CD4-positive, alpha-beta T cell treated with Interleukin-2 at 100 ng/mL for 4 hours (primary cell): ENCODE results near the gene PSMC3IP.

Source experiments
- DNase-seq: peaks from one replicate; pipeline ENCODE4 v3.0.0-alpha.2; 2020; ENCODE audit warnings: low spot score

PSMC3IP gene

DNA sequence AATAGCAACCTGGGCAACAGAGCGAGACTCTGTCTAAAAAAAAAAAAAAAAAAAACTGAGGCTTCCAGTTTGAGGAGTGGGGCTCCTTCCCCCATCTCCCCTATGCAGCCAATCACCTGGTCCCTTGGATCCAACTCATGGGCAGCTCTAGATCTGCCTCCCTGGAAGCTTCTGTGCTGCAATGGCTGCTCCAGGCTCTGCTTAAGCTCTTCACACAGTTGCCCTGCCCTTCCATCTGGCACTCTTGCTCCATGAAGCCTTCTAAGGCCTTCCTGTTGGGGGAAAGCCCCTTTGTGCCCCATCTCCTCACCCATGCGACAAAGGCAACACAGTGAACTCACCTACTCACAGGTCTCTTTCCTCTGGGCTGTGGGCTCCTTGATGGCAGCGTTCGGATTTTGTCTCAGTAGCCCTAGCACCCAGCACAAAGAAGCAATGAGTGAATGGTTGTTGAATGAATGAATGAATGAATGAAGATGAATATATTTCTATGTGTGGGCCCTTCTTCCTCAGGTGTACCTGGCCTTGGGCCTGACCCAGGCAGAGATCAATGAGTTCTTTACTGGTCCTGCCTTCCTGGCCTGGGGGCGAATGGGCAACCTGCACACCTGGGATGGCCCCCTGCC is 39.6 kb downstream of the PSMC3IP start:
- DNase-seq: no peak

DNA sequence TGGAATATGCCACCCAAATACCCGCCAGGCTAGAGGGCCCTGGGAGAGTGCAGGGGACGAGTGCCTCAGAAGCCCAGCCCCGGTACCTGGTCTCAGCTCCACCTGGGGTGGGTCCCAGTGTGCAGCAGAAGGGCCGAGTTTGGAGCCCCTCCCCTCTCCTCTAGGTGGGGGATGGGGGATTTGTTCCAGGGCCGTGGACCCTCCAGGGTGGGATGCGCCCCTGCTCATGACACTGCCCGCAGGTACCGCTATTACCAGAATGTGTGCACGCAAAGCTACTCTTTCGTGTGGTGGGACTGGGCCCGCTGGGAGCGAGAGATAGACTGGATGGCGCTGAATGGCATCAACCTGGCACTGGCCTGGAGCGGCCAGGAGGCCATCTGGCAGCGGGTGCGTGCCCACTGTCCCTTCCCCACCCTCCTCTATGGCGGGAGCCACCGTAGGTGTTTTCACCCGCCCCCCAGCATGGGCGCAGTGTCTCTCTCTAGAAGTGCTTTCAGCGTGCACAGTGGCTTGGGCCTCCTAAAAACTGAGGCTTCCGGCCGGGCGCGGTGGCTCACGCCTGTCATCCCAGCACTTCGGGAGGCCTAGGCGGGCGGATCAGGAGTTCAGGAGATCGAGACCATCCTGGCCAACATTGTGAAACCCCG is 40.2 kb downstream of the PSMC3IP start:
- DNase-seq: no peak

DNA sequence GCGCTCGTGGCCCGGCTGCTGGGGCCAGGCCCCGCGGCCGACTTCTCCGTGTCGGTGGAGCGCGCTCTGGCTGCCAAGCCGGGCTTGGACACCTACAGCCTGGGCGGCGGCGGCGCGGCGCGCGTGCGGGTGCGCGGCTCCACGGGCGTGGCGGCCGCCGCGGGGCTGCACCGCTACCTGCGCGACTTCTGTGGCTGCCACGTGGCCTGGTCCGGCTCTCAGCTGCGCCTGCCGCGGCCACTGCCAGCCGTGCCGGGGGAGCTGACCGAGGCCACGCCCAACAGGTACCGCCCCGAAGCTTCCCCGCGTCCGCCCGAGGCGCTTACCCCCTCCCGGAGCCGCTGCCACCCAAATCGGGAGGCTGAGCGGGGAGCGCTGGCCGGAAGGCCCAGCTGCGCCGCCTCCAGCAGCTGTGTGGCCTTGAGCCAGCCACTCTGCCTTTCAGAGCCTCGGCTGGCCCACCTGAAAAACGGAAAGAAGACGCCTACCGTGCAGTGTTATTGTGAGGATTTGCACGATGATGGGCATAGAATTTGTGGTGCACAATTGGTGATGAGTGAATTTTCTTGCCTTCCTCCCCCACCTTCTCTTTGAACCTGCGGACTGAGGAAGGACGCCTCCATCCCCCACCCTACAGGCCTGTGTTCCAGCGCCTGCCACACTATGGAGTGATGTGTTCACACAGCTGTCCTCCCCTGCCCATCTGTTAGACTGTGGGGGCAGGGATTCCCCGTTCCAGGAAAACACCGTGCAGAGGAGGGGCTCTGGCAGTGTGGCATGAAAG is 41.0 kb downstream of the PSMC3IP start:
- peak; percentile 61 for DNase-seq

DNA sequence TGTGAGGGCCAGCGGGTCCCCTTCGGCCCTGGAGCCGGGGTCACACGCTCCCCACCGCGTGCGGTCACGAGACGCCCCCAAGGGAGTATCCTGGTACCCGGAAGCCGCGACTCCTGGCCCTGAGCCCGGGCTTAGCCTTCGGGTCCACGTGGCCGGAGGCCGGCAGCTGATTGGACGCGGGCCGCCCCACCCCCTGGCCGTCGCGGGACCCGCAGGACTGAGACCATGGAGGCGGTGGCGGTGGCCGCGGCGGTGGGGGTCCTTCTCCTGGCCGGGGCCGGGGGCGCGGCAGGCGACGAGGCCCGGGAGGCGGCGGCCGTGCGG is 41.5 kb downstream of the PSMC3IP start, which contains the start of gene NAGLU:
Gene NAGLU, plus strand, starts transcription at position 194 of the 324 bp plus-strand sequence. Its CDS starts 32 bp downstream, at position 226.
- peak; percentile 80 for DNase-seq

DNA sequence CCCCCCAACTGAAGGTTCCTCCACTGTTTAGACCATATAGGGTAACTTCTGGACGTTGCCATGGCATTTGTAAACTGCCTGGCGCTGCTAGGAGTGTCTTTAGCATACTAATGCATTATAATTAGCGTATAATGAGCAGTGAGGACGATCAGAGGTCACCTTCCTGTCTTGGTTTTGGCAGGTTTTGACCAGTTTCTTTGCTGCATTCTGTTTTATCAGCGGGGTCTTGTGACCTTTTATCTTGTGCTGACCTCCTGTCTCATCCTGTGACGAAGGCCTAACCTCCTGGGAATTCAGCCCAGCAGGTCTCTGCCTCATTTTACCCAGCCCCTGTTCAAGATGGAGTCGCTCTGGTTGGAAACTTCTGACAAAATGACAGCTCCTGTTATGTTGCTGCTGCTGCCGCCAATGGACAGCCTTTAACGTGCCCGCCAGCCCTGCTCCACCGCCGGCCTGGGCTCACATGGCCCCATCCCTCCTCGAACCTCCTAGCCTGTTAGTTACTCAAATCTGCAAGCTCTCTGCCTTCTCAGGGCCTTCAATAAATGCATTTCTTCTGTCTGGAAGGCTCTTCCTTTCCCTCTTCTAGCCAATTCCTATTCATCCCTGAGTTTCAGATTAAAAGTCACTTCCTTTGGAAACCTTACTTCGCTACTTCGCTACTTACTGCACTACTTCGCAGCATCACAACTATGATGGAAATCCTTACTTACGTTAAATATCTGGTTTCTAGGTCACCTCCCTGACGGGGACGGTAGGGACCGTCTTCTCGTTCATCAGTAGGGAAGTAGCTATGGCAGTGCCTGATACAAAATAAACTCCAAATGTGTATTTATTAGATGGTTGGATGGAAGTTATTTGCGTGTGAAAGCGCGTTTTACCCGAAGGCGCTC is 42.1 kb downstream of the PSMC3IP start:
- DNase-seq: no peak

DNA sequence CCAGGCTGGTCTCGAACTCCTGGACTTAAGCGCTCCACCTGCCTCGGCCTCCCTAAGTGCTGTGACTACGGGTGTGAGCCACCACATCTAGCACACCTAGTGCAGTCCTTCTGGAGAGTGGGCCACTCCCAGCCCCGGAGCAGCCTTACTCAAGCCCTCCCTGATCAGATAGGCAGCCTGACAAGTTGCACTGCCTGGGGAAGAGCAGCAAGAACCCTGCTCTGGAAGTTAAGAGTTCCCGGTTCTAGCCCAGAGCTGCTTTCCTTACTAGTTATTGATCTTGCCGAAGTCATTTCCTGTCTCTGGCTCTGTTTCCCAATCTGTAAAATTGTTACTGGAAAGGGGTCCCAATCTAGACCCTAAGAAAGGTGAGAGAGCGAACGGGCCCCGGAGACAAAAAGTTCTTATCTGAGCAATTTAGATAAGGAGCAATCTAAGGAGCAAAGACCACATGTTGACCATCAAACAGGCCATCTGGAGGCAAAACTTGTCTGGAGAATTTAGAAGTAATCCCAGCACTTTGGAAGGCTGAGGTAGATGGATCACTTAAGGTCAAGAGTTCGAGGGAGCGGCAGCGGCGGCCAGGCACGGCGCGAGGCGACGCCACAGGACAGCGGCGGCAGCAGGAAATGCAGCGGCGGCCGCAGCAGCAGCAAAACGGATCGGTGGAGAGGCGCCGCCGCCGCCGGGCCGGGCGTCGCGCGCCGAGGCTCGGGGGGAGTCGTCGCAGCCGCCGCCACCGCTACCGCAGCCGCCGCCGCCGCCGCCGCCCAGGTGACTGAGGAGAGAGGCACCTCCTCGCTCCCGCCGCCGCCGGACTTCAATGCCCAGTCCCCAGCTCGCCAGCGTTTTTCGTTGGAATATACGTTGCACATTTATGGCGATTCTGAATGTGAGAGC is 45.8 kb downstream of the PSMC3IP start:
- DNase-seq: peak; percentile 45

DNA sequence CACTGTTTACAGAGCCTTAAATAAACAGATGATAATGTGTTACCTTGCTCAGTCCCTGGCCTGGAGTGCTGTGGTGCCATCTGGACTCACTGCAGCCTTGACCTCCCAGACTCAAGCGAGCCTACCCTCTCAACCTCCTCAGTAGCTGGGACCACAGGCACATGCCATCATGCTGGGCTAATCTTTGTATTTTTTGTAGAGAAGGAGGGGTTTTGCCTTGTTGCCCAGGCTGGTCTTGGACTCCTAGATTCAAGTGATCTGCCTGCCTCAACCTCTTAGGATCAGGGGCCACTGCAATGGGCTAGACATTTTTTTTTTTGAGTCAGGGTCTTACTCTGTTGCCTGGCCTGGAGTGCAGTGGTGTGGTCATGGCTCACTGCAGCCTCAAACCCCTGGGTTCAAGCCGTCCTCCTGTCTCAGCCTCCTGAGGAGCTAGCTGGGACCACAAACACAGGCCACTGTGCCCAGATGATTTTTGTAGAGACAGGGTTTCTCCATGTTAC is 46.5 kb downstream of the PSMC3IP start:
- no peak for DNase-seq

DNA sequence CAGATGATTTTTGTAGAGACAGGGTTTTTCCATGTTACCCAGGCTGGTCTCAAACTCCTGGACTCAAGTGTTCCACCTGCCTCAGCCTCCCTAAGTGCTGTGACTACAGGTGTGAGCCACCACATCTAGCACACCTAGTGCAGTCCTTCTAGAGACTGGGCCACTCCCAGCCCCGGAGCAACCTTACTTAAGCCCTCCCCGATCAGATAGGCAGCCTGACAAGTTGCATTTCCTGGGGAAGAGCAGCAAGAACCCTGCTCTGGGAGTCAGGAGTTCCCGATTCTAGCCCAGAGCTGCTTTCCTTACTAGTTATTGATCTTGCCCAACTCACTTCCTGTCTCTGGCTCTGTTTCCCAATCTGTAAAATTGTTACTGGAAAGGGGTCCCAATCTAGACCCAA is 48.5 kb downstream of the PSMC3IP start:
- no peak for DNase-seq

DNA sequence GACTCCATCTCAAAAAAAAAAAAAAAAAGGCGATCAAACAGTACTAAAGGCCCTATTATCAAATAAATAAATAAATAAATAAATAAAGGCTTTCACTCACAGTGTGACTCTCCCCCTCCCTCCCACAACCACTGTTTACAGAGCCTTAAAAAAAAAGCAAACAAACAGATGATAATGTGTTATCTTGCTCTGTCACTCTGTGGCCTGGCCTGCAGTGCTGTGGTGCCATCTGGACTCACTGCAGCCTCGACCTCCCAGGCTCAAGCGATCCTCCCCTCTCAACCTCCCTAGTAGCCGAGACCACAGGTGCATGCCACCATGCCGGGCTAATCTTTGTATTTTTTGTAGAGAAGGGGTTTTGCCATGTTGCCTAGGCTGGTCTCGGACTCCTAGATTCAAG is 49.6 kb downstream of the PSMC3IP start:
- no peak for DNase-seq

DNA sequence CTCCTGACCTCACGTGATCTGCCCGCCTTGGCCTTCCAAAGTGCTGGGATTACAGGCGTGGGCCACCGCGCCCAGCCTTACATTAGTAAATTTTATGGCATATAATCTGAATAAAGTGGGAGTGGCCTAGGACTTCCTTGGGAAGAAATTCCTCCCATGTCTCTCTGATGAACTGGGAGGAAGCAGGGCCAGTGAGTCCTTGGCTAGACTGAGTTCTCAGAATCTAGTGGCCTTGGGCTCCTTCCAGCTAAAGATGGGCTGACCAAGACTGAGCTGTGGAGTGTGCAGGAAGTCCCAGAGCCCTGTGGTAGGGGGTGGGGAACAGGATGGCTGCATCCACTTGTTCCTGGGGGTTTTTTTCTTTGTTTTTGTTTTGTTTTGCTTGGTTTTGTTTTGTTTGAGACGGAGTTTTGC is 51.5 kb downstream of the PSMC3IP start:
- no peak for DNase-seq

DNA sequence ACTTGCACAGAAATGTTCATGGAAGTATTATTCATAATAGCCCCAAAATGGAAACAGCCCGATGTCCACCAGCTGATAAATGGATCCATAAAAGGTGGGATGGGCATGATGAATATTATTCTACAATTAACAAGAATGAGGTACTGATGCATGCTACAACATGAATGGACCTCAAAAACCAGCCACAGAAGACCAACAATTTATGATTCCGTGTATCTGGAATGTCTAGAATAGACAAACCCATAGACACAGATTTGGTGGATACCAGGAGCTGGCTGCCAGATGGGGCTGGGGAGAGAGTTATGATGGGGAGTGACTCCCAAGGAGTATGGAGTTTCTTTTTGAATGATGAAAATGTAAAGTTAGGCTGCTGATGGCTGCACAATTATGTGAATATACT is 52.3 kb downstream of the PSMC3IP start:
- DNase-seq: no peak

DNA sequence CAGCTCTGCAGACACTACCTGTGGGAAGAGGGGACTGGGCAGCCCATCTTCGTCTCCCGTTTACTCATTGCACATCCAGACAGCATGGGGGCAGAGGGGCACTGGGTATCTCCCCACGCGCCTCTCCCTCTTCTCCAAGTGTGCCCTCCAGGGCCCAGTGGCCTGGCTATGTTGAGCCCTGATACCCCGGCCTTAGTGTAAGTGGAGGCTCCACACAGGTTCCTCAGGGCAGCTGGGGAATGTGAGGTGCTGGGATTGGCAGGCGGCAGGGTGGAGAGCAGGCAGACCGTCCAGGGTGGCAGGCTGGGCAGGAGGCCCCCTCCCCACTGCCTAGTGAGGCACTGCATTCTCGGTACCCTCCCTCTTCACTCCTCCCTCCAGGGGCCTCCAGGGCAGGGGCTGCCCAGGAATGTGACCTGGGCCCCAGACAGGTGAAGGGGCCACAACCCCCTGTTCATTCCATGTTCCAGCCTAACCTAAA is 54.7 kb downstream of the PSMC3IP start:
- no peak for DNase-seq
